Measurements from ENCODE around the gene HTR7. TPM values are rescaled to one million over a fixed set of nuclear protein-coding genes. Genes with fewer than 3 reads are reported as not detected.

HTR7 gene
- total and polyA plus RNA-seq, 2 of the 4 experiments (the other 2 are of a cell fraction), result 0.43 to 0.72 TPM

- in situ Hi-C loops (cut with MboI; ENCODE audit: low sequenced_read_pairs) (no loop called here), intact Hi-C loops (cut with micrococcal nuclease) (no loop called here), dilution Hi-C loops (cut with HindIII; ENCODE audit: low sequenced_read_pairs, unreplicated experiment) (no loop called here)
- CTCF ChIA-PET, result interaction anchor here (0.9 kb wide), 1 partner anchor 26 kb away, joined by 3 read pairs; no protein-coding TSS in a partner anchor
- WGBS, 2 experiments (ENCODE audit: extremely low coverage in 2 of 2, insufficient read length in 1 of 2), result no CpG with 5 or more reads among the region's 1 CpG
- H3K4me2 ChIP-seq (ENCODE audit: low read depth, low read length), result no peak overlapping the region
- no peak overlapping the region for H4K5ac ChIP-seq (ENCODE audit: low read depth, low read length)
- no peak overlapping the region for H2AK9ac ChIP-seq (replicated peaks; ENCODE audit: low read depth, low read length, poor library complexity)
- H4K20me1 ChIP-seq (ENCODE audit: insufficient read depth, low read length), result no peaks in the 10 kb centered on the region
- H3K79me1 ChIP-seq (ENCODE audit: low read depth in 1 of 2, low read length in 2 of 2), result no peaks in the 10 kb centered on the region
- H3K4ac ChIP-seq (ENCODE audit: low read depth, low read length), result no peak overlapping the region
- BruUV-seq (replicated peaks), result no TSS peak
- H3K36me3 ChIP-seq (ENCODE audit: control insufficient read depth, insufficient read depth, low read length), result no peaks in the 10 kb centered on the region
- no peak overlapping the region for H2BK15ac ChIP-seq (ENCODE audit: low read depth, low read length)
- DNase-seq (no peak), ATAC-seq (ENCODE audit: low read depth) (no peak)
- H4K91ac ChIP-seq (ENCODE audit: insufficient read depth, low read depth, low read length), result no peak overlapping the region
- no peak overlapping the region for H3K4me3 ChIP-seq (ENCODE audit: insufficient read depth, low read depth, low read length)
- no peak overlapping the region for H2BK20ac ChIP-seq (ENCODE audit: low read depth, low read length)
- H3K27ac ChIP-seq (ENCODE audit: insufficient read depth, low read length), result no peak overlapping the region
- no peak overlapping the region for H2BK5ac ChIP-seq (ENCODE audit: low read depth, low read length, poor library complexity, severe bottlenecking)
- H3K56ac ChIP-seq (ENCODE audit: extremely low read depth, insufficient read depth, low read length), result no peak overlapping the region
- H2BK120ac ChIP-seq (ENCODE audit: low read depth, low read length), result no peak overlapping the region
- H3K27me3 ChIP-seq (ENCODE audit: control insufficient read depth, insufficient read depth, low read length), result no peaks in the 10 kb centered on the region; the same call in 1 of the 2 replicates
- TF ChIP-seq CHD1 (IDR thresholded peaks at IDR 0.05; ENCODE audit: low read depth, low read length), result no peak
- no peak for TF ChIP-seq ELK1 (IDR thresholded peaks at IDR 0.05; ENCODE audit: borderline replicate concordance, low read depth, low read length)
- H2AFZ ChIP-seq (replicated peaks; ENCODE audit: low read length, poor library complexity), result no peak overlapping the region
- POLR2A ChIA-PET (ENCODE audit: unreplicated experiment), result no interaction called here
- H3K9ac ChIP-seq (ENCODE audit: low read depth, low read length), result no peak overlapping the region
- H3K9me1 ChIP-seq (ENCODE audit: insufficient read depth, low read length), result no peaks in the 10 kb centered on the region
- no peak overlapping the region for H3K14ac ChIP-seq (replicated peaks; ENCODE audit: low read depth, low read length)
- H2AK5ac ChIP-seq (ENCODE audit: low read depth, low read length), result no peak overlapping the region
- no peaks in the 10 kb centered on the region for H3K4me1 ChIP-seq (ENCODE audit: control insufficient read depth, insufficient read depth, low read length)
- H4K8ac ChIP-seq (ENCODE audit: low read depth in 2 of 2, low read length in 2 of 2), result no peak overlapping the region
- H3K18ac ChIP-seq (ENCODE audit: low read depth, low read length), result no peak overlapping the region
- no peak overlapping the region for H3K23ac ChIP-seq (ENCODE audit: low read depth, low read length)
- H3K9me3 ChIP-seq (ENCODE audit: control insufficient read depth, insufficient read depth, low read length), result no peaks in the 10 kb centered on the region
Observed at GRCh38 chr10:90837486-90837885, 20.4 kb downstream of the HTR7 start.

Data from IMR-90 (cell line).